Bronchial epithelial cell (primary cell): ENCODE measurements around the gene PRPF40A. TPM values are rescaled to one million over a fixed set of nuclear protein-coding genes. Genes with fewer than 3 reads are reported as not detected.
A peak's percentile ranks its signal among the peaks of the same experiment; 100 is the strongest.
"Not testable (repeated sequence)": the region's sequence is repeated elsewhere in the genome, so short reads cannot be mapped to it uniquely, and the experiment has no call there.

Source experiments
- DNase-seq: peaks from one replicate; pipeline ENCODE4 v3.0.0-alpha.2; 2010; ENCODE audit warnings: low read depth
- FAIRE-seq: peaks from 2 replicates; lab custom pipeline; 2011; peaks lifted over from hg19 to GRCh38; lab: Jason Lieb, UNC
- H3K27me3 ChIP-seq: 2 replicates; pipeline ENCODE4 v1.5.1; 2011; ENCODE audit warnings: low read length; ENCODE audit not compliant: control insufficient read depth, insufficient read depth
- H3K36me3 ChIP-seq: 2 replicates; pipeline ENCODE4 v1.5.1; 2011; ENCODE audit warnings: low read length; ENCODE audit not compliant: control insufficient read depth, insufficient read depth
- H3K4me3 ChIP-seq: 2 replicates; pipeline ENCODE4 v1.5.1; 2011; ENCODE audit warnings: mild to moderate bottlenecking, low read depth, low read length, control low read depth
- CTCF ChIP-seq: IDR thresholded peaks from 2 replicates; pipeline ENCODE4 v1.5.1; 2011; ENCODE audit warnings: mild to moderate bottlenecking, moderate library complexity, low read length, control low read depth, inconsistent platforms; ENCODE audit not compliant: insufficient read depth, severe bottlenecking
- total RNA-seq: library from RNA; depleted of rRNA; stranded (reverse); fragments of >200 nt; gene quantifications from 2 replicates; pipeline ENCODE4 v1.2.1, GENCODE V29; 2014

The PRPF40A gene
- total RNA-seq, 1 donor from 2014 or later, result 107 TPM

GRCh38 chr2:152738438-152738837, 21.2 kb upstream of the PRPF40A start:
- H3K4me3 ChIP-seq, result no peak overlapping the region
- FAIRE-seq (no peak), DNase-seq (no peak)
- peaks cover 8% of the 10 kb centered on the region for H3K36me3 ChIP-seq
- no peak for TF ChIP-seq CTCF
- H3K27me3 ChIP-seq, result no peaks in the 10 kb centered on the region

- not testable (repeated sequence) for FAIRE-seq, H3K4me3 ChIP-seq, H3K36me3 ChIP-seq, H3K27me3 ChIP-seq, DNase-seq
Measured at GRCh38 chr2:152737509-152737908, 20.2 kb upstream of the PRPF40A start.

GRCh38 chr2:152730591-152731333, 13.5 kb upstream of the PRPF40A start:
- Histone ChIP-seq H3K4me3 (no peak overlapping the region), H3K27me3 (no peaks in the 10 kb centered on the region), H3K36me3 (peaks cover 1% of the 10 kb centered on the region)
- TF ChIP-seq CTCF, result no peak
- DNase-seq, result peak; percentile 55
- FAIRE-seq, result no peak

- FAIRE-seq (no peak), DNase-seq (peak; percentile 17)
- no peak overlapping the region for H3K4me3 ChIP-seq
Measured at GRCh38 chr2:152729844-152730243, 12.6 kb upstream of the PRPF40A start.

GRCh38 chr2:152723918-152724317, 6.7 kb upstream of the PRPF40A start:
- FAIRE-seq (no peak), DNase-seq (no peak)
- Histone ChIP-seq H3K4me3 (no peak overlapping the region), H3K36me3 (no peaks in the 10 kb centered on the region), H3K27me3 (no peaks in the 10 kb centered on the region)
- TF ChIP-seq CTCF, result no peak

More at GRCh38 chr2:152729844-152730243, 12.6 kb upstream of the PRPF40A start:
- TF ChIP-seq CTCF, result no peak
- Histone ChIP-seq H3K36me3 (no peaks in the 10 kb centered on the region), H3K27me3 (no peaks in the 10 kb centered on the region)

- not testable (repeated sequence) for DNase-seq, H3K4me3 ChIP-seq, H3K36me3 ChIP-seq, FAIRE-seq, H3K27me3 ChIP-seq
Measured at GRCh38 chr2:152722639-152723038, 5.4 kb upstream of the PRPF40A start.

- TF ChIP-seq CTCF, result no peak
- H3K36me3 ChIP-seq, result no peaks in the 10 kb centered on the region
- H3K27me3 ChIP-seq, result no peaks in the 10 kb centered on the region
- no peak for DNase-seq
- H3K4me3 ChIP-seq, result no peak overlapping the region
- FAIRE-seq, result no peak
Measured at GRCh38 chr2:152720794-152721193, 3.5 kb upstream of the PRPF40A start.
